Activated CD4-positive, alpha-beta memory T cell treated with anti-CD3 and anti-CD28 coated beads for 36 hours (primary cell): Measurements from ENCODE around the gene COX6B2. TPM values are rescaled to one million over a fixed set of nuclear protein-coding genes. Genes with fewer than 3 reads are reported as not detected.

Experiments used
- CTCF ChIA-PET: fragments of 350-600 bp; sonication (Branson Sonifier 250); formaldehyde crosslinking; loops from one replicate; lab custom pipeline; 2021; ENCODE audit warnings: antibody characterized with exemption, inconsistent platforms; lab: Charles Lee
- POLR2A ChIA-PET: fragments of 350-600 bp; sonication (Branson Sonifier 250); formaldehyde crosslinking; loops from one replicate; lab custom pipeline; 2021; ENCODE audit warnings: antibody characterized with exemption; lab: Charles Lee
- DNase-seq: peaks from one replicate; pipeline ENCODE4 v3.0.0-alpha.2; 2020
- H3K27ac Mint-ChIP-seq: one replicate; pipeline ENCODE4 v1.8.0; 2021; ENCODE audit warnings: mixed read lengths
- H3K27me3 Mint-ChIP-seq: one replicate; pipeline ENCODE4 v1.8.0; 2021; ENCODE audit warnings: mixed read lengths
- H3K36me3 Mint-ChIP-seq: one replicate; pipeline ENCODE4 v1.8.0; 2021; ENCODE audit warnings: mixed read lengths
- H3K4me1 Mint-ChIP-seq: one replicate; pipeline ENCODE4 v1.8.0; 2021; ENCODE audit warnings: low read depth, mixed read lengths
- H3K4me3 Mint-ChIP-seq: one replicate; pipeline ENCODE4 v1.8.0; 2021; ENCODE audit warnings: mild to moderate bottlenecking, mixed read lengths
- H3K9me3 Mint-ChIP-seq: one replicate; pipeline ENCODE4 v1.8.0; 2021; ENCODE audit warnings: mixed read lengths
- intact Hi-C: fragments of 100-400 bp; cut with micrococcal nuclease; formaldehyde crosslinking; loops from one replicate; pipeline ENCODE4 v1.15.1; 2023
- total RNA-seq, 2 experiments: library from RNA; stranded (reverse); gene quantifications; one replicate each; pipeline ENCODE4 v1.2.3, GENCODE V29; 2021

Gene COX6B2
- total RNA-seq, 2 experiments from 2014 or later: 0.15 to 0.81 TPM

DNA sequence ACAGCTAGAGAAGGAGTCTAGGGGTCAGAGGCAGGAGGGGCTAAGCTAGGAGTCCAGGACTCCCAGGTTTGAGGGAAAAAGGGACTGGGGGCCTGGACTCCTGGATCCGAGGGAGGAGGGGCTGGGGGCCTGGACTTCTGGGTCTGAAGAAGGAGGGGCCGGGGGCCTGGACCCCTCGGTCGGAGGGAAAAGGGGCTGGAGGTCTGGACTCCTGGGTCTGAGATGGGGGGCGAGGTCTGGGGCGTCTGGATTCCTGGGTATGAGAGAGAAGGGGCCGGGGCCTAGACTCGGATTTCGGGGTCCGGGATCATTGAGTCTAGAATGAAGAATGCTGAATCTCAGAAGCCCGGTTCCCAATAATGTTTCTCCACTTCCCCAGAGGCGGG lies 52.2 kb downstream of the COX6B2 start:
- no peaks in the 10 kb centered on the region for H3K9me3 Mint-ChIP-seq
- no peak for DNase-seq

DNA sequence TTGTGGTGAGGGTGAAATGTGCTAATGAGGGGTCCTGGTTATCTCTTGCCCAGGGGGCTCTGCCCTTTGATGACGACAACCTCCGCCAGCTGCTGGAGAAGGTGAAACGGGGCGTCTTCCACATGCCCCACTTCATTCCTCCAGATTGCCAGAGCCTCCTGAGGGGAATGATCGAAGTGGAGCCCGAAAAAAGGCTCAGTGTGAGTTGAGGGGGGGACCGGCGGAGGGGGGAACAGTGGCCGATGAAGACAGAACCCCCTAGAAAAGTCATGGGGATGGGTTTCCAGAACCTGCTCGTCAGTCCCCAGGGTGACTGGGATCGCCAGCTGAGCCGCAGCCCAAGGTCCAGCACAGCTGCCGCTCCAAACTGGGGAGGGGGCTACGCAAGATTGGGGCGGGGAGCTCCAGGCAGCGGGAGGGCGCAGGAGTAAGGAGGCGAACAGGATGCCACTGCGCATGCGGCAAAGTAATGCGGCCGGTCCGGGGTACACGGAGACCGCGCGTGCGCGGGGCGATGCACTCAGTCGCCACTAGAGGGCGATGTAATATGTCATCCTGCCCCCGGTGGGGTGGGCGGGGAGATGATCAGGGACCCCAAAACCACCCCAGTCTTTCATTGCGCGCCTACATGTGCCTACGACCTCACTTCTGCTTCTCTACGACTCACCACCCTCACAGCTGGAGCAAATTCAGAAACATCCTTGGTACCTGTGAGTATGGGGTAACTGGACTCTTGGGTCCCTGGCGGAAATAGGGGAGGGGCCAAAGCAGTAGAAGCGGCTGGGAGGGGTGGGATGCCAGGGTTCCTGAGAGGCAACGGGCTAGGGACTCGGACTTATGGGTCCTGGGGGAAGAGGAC lies 52.8 kb downstream of the COX6B2 start:
- peaks cover 2% of the 10 kb centered on the region for H3K36me3 Mint-ChIP-seq
- peak; percentile 95 for DNase-seq
- no peaks in the 10 kb centered on the region for H3K4me1 Mint-ChIP-seq
- POLR2A ChIA-PET: interaction anchor here (0.5 to 2.9 kb wide), 7 partner anchors 14 to 106 kb away, joined by 3 to 17 read pairs (median 3); partner anchors contain the start of genes TMEM238 and UBE2S
- CTCF ChIA-PET: interaction anchor here (0.6 to 3.6 kb wide), 47 partner anchors 10 to 1247 kb away, joined by 3 to 43 read pairs (median 4); partner anchors contain the start of genes HSPBP1, ISOC2, KMT5C and PPP1R12C
- intact Hi-C loops: loop anchor here (1.0 to 2.0 kb wide), 2 partner anchors 37 to 84 kb away; partner anchors contain the start of genes KMT5C and RPL28
- peak overlapping the region; percentile 56 for H3K27ac Mint-ChIP-seq
- H3K4me3 Mint-ChIP-seq: peak overlapping the region; percentile 72
- H3K9me3 Mint-ChIP-seq: no peaks in the 10 kb centered on the region
- no peaks in the 10 kb centered on the region for H3K27me3 Mint-ChIP-seq

More for the DNA sequence above, 52.2 kb downstream of the COX6B2 start:
- H3K4me3 Mint-ChIP-seq: peak overlapping the region; percentile 72
- H3K27me3 Mint-ChIP-seq: no peaks in the 10 kb centered on the region
- H3K4me1 Mint-ChIP-seq: no peaks in the 10 kb centered on the region
- intact Hi-C loops: loop anchor here (1.0 to 2.0 kb wide), 2 partner anchors 36 to 83 kb away; partner anchors contain the start of genes KMT5C and RPL28
- POLR2A ChIA-PET: interaction anchor here (1.1 to 2.9 kb wide), 3 partner anchors 37 to 105 kb away, joined by 3 to 17 read pairs (median 10); partner anchors contain the start of genes TMEM238 and UBE2S
- CTCF ChIA-PET: interaction anchor here (0.8 to 3.6 kb wide), 27 partner anchors 10 to 331 kb away, joined by 3 to 43 read pairs (median 5); partner anchors contain the start of genes ISOC2, KMT5C, PPP6R1 and TMEM150B
- peak overlapping the region; percentile 56 for H3K27ac Mint-ChIP-seq
- peaks cover 2% of the 10 kb centered on the region for H3K36me3 Mint-ChIP-seq

- CTCF ChIA-PET: interaction anchor here (0.6 to 3.6 kb wide), 42 partner anchors 9 to 1247 kb away, joined by 3 to 43 read pairs (median 5); partner anchors contain the start of genes HSPBP1, ISOC2, KMT5C and PPP1R12C
- Mint-ChIP-seq H3K9me3 (no peaks in the 10 kb centered on the region), H3K36me3 (peaks cover 2% of the 10 kb centered on the region), H3K4me3 (peak overlapping the region; percentile 72), H3K27ac (no peak overlapping the region), H3K4me1 (no peaks in the 10 kb centered on the region), H3K27me3 (no peaks in the 10 kb centered on the region)
- no peak for DNase-seq
- intact Hi-C loops: no loop called here
- POLR2A ChIA-PET: interaction anchor here (0.5 to 2.9 kb wide), 7 partner anchors 13 to 106 kb away, joined by 3 to 17 read pairs (median 3); partner anchors contain the start of genes TMEM238 and UBE2S
These were observed 53.5 kb downstream of the COX6B2 start for GRCh38 chr19:55300886-55301458.

DNA sequence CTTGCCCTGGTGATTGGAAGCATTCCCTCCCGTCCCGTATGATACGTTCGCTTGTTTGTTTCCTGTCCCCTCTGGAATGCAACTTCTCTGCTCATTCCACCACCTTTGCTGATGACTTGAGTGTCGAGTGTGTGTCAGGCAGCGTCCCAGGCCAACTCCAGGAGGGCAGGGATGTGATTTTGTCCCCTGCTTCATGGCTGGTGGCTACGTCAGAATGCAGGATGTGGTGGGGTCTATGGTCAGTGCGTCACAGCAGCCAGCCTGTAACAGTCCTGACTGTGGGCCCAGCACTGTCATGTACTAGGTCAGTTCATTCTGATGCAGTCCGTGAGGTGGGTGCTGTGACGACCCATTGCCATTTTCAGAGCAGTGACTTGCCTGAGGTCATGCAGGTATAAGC lies 54.5 kb downstream of the COX6B2 start:
- H3K9me3 Mint-ChIP-seq: no peaks in the 10 kb centered on the region
- no peak overlapping the region for H3K4me3 Mint-ChIP-seq
- no peak overlapping the region for H3K27ac Mint-ChIP-seq
- intact Hi-C loops: no loop called here
- CTCF ChIA-PET: no interaction called here
- POLR2A ChIA-PET: no interaction called here
- H3K4me1 Mint-ChIP-seq: no peaks in the 10 kb centered on the region
- DNase-seq: no peak
- no peaks in the 10 kb centered on the region for H3K36me3 Mint-ChIP-seq
- no peaks in the 10 kb centered on the region for H3K27me3 Mint-ChIP-seq

Other genes with a start within 250 kb of the COX6B2 start
- 10 to 100 TPM; 62.7 to 73.2 TPM for gene PPP1R12C, start 237.1 kb downstream of the COX6B2 start, total RNA-seq
- gene TNNT1, start 205.5 kb downstream of the COX6B2 start, total RNA-seq: not detected
- gene TNNI3, start 197.0 kb downstream of the COX6B2 start, total RNA-seq: not detected
- gene DNAAF3, start 188.1 kb downstream of the COX6B2 start, total RNA-seq: not detected
- gene SYT5, start 174.4 kb downstream of the COX6B2 start, total RNA-seq: under 1 TPM in 1 of 2 experiments, not detected in 1; 0.22 TPM
- not detected for gene PTPRH, start 145.2 kb downstream of the COX6B2 start, total RNA-seq
- gene TMEM86B, start 126.0 kb downstream of the COX6B2 start, total RNA-seq: 1 to 10 TPM; 4.8 to 6.5 TPM
- 100 to 1,000 TPM; 180 to 200 TPM for gene PPP6R1, start 95.7 kb downstream of the COX6B2 start, total RNA-seq
- 10 to 100 TPM; 45.0 to 45.4 TPM for gene HSPBP1, start 74.6 kb downstream of the COX6B2 start, total RNA-seq
- gene BRSK1, start 70.7 kb downstream of the COX6B2 start, total RNA-seq: 1 to 10 TPM; 3.3 to 5.6 TPM
- gene TMEM150B, start 29.4 kb downstream of the COX6B2 start, total RNA-seq: not detected
- 10 to 100 TPM; 34.2 to 35.2 TPM for gene KMT5C, start 14.8 kb downstream of the COX6B2 start, total RNA-seq
- not detected for gene GARIN5B, start 8.5 kb upstream of the COX6B2 start, total RNA-seq
- gene IL11, start 15.7 kb upstream of the COX6B2 start, total RNA-seq: under 1 TPM; 0.17 to 0.39 TPM
- not detected for gene TMEM190, start 22.1 kb upstream of the COX6B2 start, total RNA-seq
- 1 to 10 TPM; 6.3 to 7.0 TPM for gene TMEM238, start 29.6 kb upstream of the COX6B2 start, total RNA-seq
- 1,000 to 10,000 TPM; 2,630 to 2,642 TPM for gene RPL28, start 31.2 kb upstream of the COX6B2 start, total RNA-seq
- 100 to 1,000 TPM; 267 to 275 TPM for gene UBE2S, start 53.1 kb upstream of the COX6B2 start, total RNA-seq
- not detected for gene SHISA7, start 88.6 kb upstream of the COX6B2 start, total RNA-seq
- gene ISOC2, start 106.9 kb upstream of the COX6B2 start, total RNA-seq: 10 to 100 TPM; 24.6 to 24.7 TPM
- not detected for gene C19orf85, start 110.0 kb upstream of the COX6B2 start, total RNA-seq
- gene ZNF628, start 121.9 kb upstream of the COX6B2 start, total RNA-seq: 1 to 10 TPM; 5.8 to 6.9 TPM
- gene NAT14, start 130.5 kb upstream of the COX6B2 start, total RNA-seq: 10 to 100 TPM in 1 of 2 experiments, 1 to 10 TPM in 1; 8.5 to 12.9 TPM
- gene SSC5D, start 133.7 kb upstream of the COX6B2 start, total RNA-seq: under 1 TPM in 1 of 2 experiments, not detected in 1; 0.33 TPM
- not detected for gene SBK2, start 182.4 kb upstream of the COX6B2 start, total RNA-seq
- not detected for gene SBK3, start 190.8 kb upstream of the COX6B2 start, total RNA-seq
- gene ZNF579, start 226.1 kb upstream of the COX6B2 start, total RNA-seq: 1 to 10 TPM; 6.6 to 6.7 TPM
- 10 to 100 TPM; 13.8 to 13.9 TPM for gene FIZ1, start 244.8 kb upstream of the COX6B2 start, total RNA-seq
- gene ZNF524, start 245.6 kb upstream of the COX6B2 start, total RNA-seq: 10 to 100 TPM; 21.5 to 25.1 TPM